K562 (cell line): ENCODE data around the gene PRKAG2. TPM values are rescaled to one million over a fixed set of nuclear protein-coding genes. Genes with fewer than 3 reads are reported as not detected.
A peak's percentile ranks its signal among the peaks of the same experiment; 100 is the strongest.

ENCODE experiments used
- ELK3 ChIP-seq: fragments of 450-650 bp; formaldehyde crosslinking; IDR thresholded peaks from 2 replicates; pipeline ENCODE4 v1.4.0; 2020; ENCODE audit warnings: mild to moderate bottlenecking
- HIVEP1 ChIP-seq: fragments of 250-450 bp; sonication (Bioruptor Pico); IDR thresholded peaks from 2 replicates; pipeline ENCODE4 v1.4.0; 2020; ENCODE audit warnings: mild to moderate bottlenecking
- HMGXB4 ChIP-seq: sonication (generic); formaldehyde crosslinking; IDR thresholded peaks from 2 replicates; pipeline ENCODE4 v1.8.1; 2023; ENCODE audit warnings: mild to moderate bottlenecking, missing genetic modification reagents
- JUND ChIP-seq, 2 experiments: IDR thresholded peaks; 2 replicates in 1 of 2; 3 replicates in 1 of 2; pipeline ENCODE4 v1.6.1; 2011; ENCODE audit warnings: borderline replicate concordance in 2 of 2, low read depth in 2 of 2, low read length in 2 of 2, improper control_type of control experiment in 1 of 2, missing biosample characterization in 1 of 2, missing genetic modification characterization in 1 of 2, missing genetic modification reagents in 1 of 2
- KDM2B ChIP-seq: fragments of 250-450 bp; sonication (Bioruptor Pico); IDR thresholded peaks from 2 replicates; pipeline ENCODE4 v1.8.0; 2021; ENCODE audit warnings: mild to moderate bottlenecking, moderate library complexity
- NFYB ChIP-seq: IDR thresholded peaks from 2 replicates; pipeline ENCODE4 v1.6.1; 2011; ENCODE audit warnings: mild to moderate bottlenecking, moderate library complexity; ENCODE audit not compliant: insufficient read length; ENCODE audit errors: extremely low read depth
- RBM25 ChIP-seq: fragments of 200-400 bp; formaldehyde crosslinking; IDR thresholded peaks from 2 replicates; pipeline ENCODE4 v1.6.1; 2018; ENCODE audit warnings: low read length, low read depth, moderate library complexity; ENCODE audit not compliant: severe bottlenecking
- REST ChIP-seq, 2 experiments: fragments of 450-650 bp; formaldehyde crosslinking in 1 of 2; IDR thresholded peaks; 2 replicates each; pipeline versions ENCODE4 v1.4.0 to v1.6.1; 2014 to 2020; ENCODE audit warnings: mild to moderate bottlenecking in 2 of 2, borderline replicate concordance in 1 of 2, low read depth in 1 of 2
- SIN3A ChIP-seq, 2 experiments: fragments of 150-350 bp in 1 of 2; IDR thresholded peaks; 2 replicates each; pipeline ENCODE4 v1.6.1; 2011 to 2016; ENCODE audit warnings: borderline replicate concordance in 2 of 2, low read depth in 2 of 2, low read length in 2 of 2, mild to moderate bottlenecking in 2 of 2, moderate library complexity in 2 of 2; ENCODE audit not compliant: control insufficient read depth in 1 of 2
- SREBF2 ChIP-seq: sonication (generic); formaldehyde crosslinking; IDR thresholded peaks from 2 replicates; pipeline ENCODE4 v1.4.0; 2020; ENCODE audit warnings: mild to moderate bottlenecking, missing genetic modification reagents
- TRIM25 ChIP-seq: fragments of 450-650 bp; IDR thresholded peaks from 2 replicates; pipeline ENCODE4 v1.7.0; 2016; ENCODE audit warnings: borderline replicate concordance
- polyA plus RNA-seq, 8 experiments: library from polyadenylated mRNA; depleted of rRNA in 4 of 8; stranded (reverse) in 5 of 8; unstranded in 3 of 8; fragments of >200 nt; fragmentation: Nextera tagmentation in 2 of 8; fragmentation: Illumina TruSeq in 1 of 8; extraction: Ambion mirVana in 2 of 8; extraction: Trizol in 1 of 8; gene quantifications; 2 replicates each; pipeline versions ENCODE4 v1.2.1 to v1.2.3, GENCODE V29; 2011 to 2014; ENCODE audit warnings: inconsistent platforms in 1 of 8, missing spikeins in 1 of 8
- total RNA-seq, 7 experiments: library from RNA; depleted of rRNA in 6 of 7; stranded (reverse); fragments of >200 nt in 6 of 7; fragmentation: Illumina TruSeq in 2 of 7; extraction: Trizol in 2 of 7; gene quantifications; 2 replicates each; pipeline versions ENCODE4 v1.2.1 to v1.2.3, GENCODE V29; 2011 to 2021; ENCODE audit warnings: low replicate concordance in 1 of 7

PRKAG2 gene
- total and polyA plus RNA-seq, 9 of the 15 experiments (the other 6 are each of a cell fraction or from before 2014, with no cell fraction given): 0.99 to 5.6 (median 3.3) TPM

GRCh38 chr7:151518105-151518946, 358.6 kb downstream of the PRKAG2 start (continued):
- TF ChIP-seq HIVEP1 (CRISPR knock-in tag): 0 out of 2 replicates have a peak, but pooled peaks have one; percentile 9
- TF ChIP-seq JUND (IDR thresholded peaks at IDR 0.05; ENCODE audit: borderline replicate concordance, low read depth, low read length): 0 out of 2 replicates have a peak, but pooled peaks have one; percentile 10
- no peak for TF ChIP-seq JUND (tag; IDR thresholded peaks at IDR 0.05; ENCODE audit: borderline replicate concordance, low read depth, low read length)
- TF ChIP-seq SREBF2 (CRISPR knock-in tag): 0 out of 2 replicates have a peak, but pooled peaks have one; percentile 75
- TF ChIP-seq RBM25: no peak
- TF ChIP-seq NFYB: no peak
- no peak; a peak in 2 of 4 replicates for TF ChIP-seq SIN3A (IDR thresholded peaks at IDR 0.05; ENCODE audit: borderline replicate concordance in 2 of 2, control insufficient read depth in 1 of 2, low read depth in 2 of 2, low read length in 2 of 2)
- TF ChIP-seq ELK3 (CRISPR knock-in tag): no peak
- 0 out of 2 replicates have a peak, but pooled peaks have one; percentile 20 for TF ChIP-seq REST (IDR thresholded peaks at IDR 0.05; ENCODE audit: borderline replicate concordance)
- no peak for TF ChIP-seq REST (CRISPR knock-in tag; IDR thresholded peaks at IDR 0.05; ENCODE audit: low read depth)
- TF ChIP-seq TRIM25: 0 out of 2 replicates have a peak, but pooled peaks have one; percentile 15
- peak; percentile 61; the same call in 1 of the 2 replicates for TF ChIP-seq HMGXB4 (CRISPR knock-in tag)
- no peak for TF ChIP-seq KDM2B (CRISPR knock-in tag)
